VCaP (cell line): ENCODE data around the gene PNMA6E.
A peak's percentile ranks its signal among the peaks of the same experiment; 100 is the strongest.
"Not testable (repeated sequence)": the region's sequence is repeated elsewhere in the genome, so short reads cannot be mapped to it uniquely, and the experiment has no call there.

ENCODE experiments used
- H3K27ac ChIP-seq: fragments of 450-650 bp; 2 replicates; pipeline ENCODE4 v1.5.1; 2017
- CTCF ChIP-seq: fragments of 450-650 bp; conservative IDR thresholded peaks from 2 replicates; pipeline ENCODE4 v1.5.1; 2017; ENCODE audit warnings: mild to moderate bottlenecking, moderate library complexity

Gene PNMA6E

GRCh38 chrX:153387345-153387744 is 13.8 kb downstream of the PNMA6E start:
- H3K27ac ChIP-seq = no peak overlapping the region
- TF ChIP-seq CTCF = no peak

- no peak overlapping the region for H3K27ac ChIP-seq
- no peak for TF ChIP-seq CTCF
Observed at GRCh38 chrX:153386097-153386496, 15.1 kb downstream of the PNMA6E start.

- H3K27ac ChIP-seq = not testable (repeated sequence)
Observed at GRCh38 chrX:153384973-153385372, 16.2 kb downstream of the PNMA6E start.

- no peak for TF ChIP-seq CTCF
- no peak overlapping the region for H3K27ac ChIP-seq
Observed at GRCh38 chrX:153384390-153384789, 16.8 kb downstream of the PNMA6E start.

GRCh38 chrX:153382563-153383482 is 18.3 kb downstream of the PNMA6E start:
- no peak overlapping the region for H3K27ac ChIP-seq
- TF ChIP-seq CTCF = no peak

- TF ChIP-seq CTCF = peak; percentile 49
- H3K27ac ChIP-seq = peak overlapping the region; percentile 78
Observed at GRCh38 chrX:153381684-153382532, 19.2 kb downstream of the PNMA6E start.

GRCh38 chrX:153380691-153381090 is 20.5 kb downstream of the PNMA6E start:
- no peak for TF ChIP-seq CTCF
- H3K27ac ChIP-seq = peak overlapping the region; percentile 78
